GM21529 (cell line): ENCODE data around the gene ACOT7.
"Not testable (repeated sequence)": the region's sequence is repeated elsewhere in the genome, so short reads cannot be mapped to it uniquely, and the experiment has no call there.

Experiments used
- ATAC-seq: cut with Tn5 transposase; IDR thresholded peaks from one replicate; pipeline ENCODE4 v1.9.1; 2021; ENCODE audit not compliant: unreplicated experiment

The ACOT7 gene, protein sequence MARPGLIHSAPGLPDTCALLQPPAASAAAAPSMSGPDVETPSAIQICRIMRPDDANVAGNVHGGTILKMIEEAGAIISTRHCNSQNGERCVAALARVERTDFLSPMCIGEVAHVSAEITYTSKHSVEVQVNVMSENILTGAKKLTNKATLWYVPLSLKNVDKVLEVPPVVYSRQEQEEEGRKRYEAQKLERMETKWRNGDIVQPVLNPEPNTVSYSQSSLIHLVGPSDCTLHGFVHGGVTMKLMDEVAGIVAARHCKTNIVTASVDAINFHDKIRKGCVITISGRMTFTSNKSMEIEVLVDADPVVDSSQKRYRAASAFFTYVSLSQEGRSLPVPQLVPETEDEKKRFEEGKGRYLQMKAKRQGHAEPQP

GRCh38 chr1:6393400-6394187, at the start of gene ACOT7:
TSS of gene ACOT7 (minus strand) at chr1:6393767. CDS start at chr1:6393399, 368 bp downstream.
- ATAC-seq: peak; percentile 77

DNA sequence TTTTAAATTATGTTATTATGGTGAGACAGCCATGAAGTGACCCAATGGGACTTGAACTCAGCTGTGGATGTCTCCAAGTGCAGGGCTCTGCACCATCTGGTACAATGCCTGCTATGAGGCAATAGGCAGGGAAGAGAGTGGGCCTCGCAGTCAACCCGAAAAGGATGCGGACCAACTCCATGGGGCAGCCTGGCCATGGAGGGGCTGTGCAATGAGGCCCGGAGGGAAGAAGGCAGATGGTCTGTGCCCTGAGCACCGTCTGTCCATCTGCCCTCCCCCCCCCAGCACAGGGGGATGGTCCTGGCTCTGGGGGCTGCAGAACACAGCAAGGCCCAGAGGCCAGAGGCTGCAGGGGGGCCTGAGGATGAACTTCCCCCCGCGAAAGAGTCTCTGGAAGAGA, 48.0 kb upstream of the ACOT7 start:
- no peak for ATAC-seq

- ATAC-seq: no peak
These were observed 46.9 kb upstream of the ACOT7 start for GRCh38 chr1:6440198-6441126.

DNA sequence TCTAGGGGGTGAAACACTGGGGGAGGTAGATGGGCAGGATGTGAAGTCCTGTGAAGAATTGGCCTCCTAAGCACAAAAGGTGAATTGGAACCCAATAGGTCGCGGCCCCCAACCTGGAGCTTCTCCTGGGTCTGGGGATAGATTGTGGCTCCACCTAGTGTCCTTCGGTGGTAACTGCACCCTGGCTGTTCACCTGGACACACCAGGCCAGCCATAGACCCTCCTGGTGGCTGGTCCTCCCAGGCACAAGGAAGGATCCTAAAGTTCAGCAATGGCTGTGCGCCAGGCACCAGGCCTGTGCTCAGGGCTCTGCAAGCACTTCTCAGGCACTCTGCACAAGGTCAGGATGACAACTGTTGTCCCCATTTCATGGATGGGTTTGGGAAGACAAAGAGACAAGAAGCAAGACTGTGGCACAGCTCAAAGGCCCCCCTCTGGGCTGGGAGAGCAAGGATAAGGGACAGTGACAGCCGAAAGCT, 44.5 kb upstream of the ACOT7 start:
- ATAC-seq: peak; percentile 59

GRCh38 chr1:6437012-6437700, 43.6 kb upstream of the ACOT7 start:
- ATAC-seq: not testable (repeated sequence)

- not testable (repeated sequence) for ATAC-seq
These were observed 42.7 kb upstream of the ACOT7 start for GRCh38 chr1:6436277-6436676.

GRCh38 chr1:6435547-6435946, 42.0 kb upstream of the ACOT7 start:
- ATAC-seq: no peak

DNA sequence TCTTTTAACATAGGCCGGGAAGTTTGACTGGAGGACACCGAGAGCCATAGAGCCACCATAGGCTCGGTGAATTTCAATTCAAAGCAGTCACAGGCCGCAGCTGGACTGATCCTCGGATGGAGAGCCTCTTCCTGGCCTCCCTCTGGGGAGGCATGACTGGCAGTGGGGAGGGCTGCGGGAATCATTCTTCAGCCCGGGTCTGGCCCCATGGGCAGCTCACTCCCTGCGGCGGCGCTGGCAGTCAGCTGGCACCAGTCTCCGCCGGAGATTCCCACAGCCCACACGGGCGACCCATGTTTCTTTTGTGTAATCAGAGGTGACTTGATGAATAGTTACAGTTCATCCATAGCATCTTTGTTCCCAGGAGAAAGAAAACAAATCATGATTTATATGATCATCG, 41.6 kb upstream of the ACOT7 start:
- no peak for ATAC-seq

- no peak for ATAC-seq
These were observed 40.6 kb upstream of the ACOT7 start for GRCh38 chr1:6434186-6434585.

- not testable (repeated sequence) for ATAC-seq
These were observed 38.3 kb upstream of the ACOT7 start for GRCh38 chr1:6431645-6432579.

- ATAC-seq: not testable (repeated sequence)
These were observed 36.3 kb upstream of the ACOT7 start for GRCh38 chr1:6429660-6430411.

- ATAC-seq: not testable (repeated sequence)
These were observed 34.9 kb upstream of the ACOT7 start for GRCh38 chr1:6428453-6428852.

- no peak for ATAC-seq
These were observed 34.1 kb upstream of the ACOT7 start for GRCh38 chr1:6427441-6428390.

DNA sequence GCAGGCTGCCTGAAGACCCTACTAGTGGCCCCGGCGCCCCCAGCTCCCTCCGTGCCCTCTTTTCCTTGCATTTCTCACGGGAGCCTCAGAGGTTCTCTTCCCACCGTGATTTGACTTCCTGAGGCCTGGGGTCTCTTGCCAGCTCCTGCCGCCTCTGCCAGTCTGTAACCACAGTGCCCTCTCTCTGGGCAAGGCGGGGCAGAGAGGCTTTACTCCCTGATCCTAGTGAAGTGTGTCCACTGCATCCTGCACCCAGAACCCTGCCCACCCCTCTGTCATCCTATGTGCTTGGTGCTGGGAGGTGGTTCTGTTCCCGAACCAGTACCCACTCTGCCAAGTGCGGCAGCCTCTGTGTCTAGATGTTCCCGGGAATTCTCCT, 33.4 kb upstream of the ACOT7 start:
- no peak for ATAC-seq

- no peak for ATAC-seq
These were observed 32.9 kb upstream of the ACOT7 start for GRCh38 chr1:6426277-6426971.

- ATAC-seq: no peak
These were observed 32.1 kb upstream of the ACOT7 start for GRCh38 chr1:6425658-6426057.
